ENCODE data around the gene WBP2NL. TPM values are rescaled to one million over a fixed set of nuclear protein-coding genes. Genes with fewer than 3 reads are reported as not detected.

WBP2NL gene
- total RNA-seq, 4 donors from 2014 or later: 1.1 to 1.5 (median 1.3) TPM

DNA sequence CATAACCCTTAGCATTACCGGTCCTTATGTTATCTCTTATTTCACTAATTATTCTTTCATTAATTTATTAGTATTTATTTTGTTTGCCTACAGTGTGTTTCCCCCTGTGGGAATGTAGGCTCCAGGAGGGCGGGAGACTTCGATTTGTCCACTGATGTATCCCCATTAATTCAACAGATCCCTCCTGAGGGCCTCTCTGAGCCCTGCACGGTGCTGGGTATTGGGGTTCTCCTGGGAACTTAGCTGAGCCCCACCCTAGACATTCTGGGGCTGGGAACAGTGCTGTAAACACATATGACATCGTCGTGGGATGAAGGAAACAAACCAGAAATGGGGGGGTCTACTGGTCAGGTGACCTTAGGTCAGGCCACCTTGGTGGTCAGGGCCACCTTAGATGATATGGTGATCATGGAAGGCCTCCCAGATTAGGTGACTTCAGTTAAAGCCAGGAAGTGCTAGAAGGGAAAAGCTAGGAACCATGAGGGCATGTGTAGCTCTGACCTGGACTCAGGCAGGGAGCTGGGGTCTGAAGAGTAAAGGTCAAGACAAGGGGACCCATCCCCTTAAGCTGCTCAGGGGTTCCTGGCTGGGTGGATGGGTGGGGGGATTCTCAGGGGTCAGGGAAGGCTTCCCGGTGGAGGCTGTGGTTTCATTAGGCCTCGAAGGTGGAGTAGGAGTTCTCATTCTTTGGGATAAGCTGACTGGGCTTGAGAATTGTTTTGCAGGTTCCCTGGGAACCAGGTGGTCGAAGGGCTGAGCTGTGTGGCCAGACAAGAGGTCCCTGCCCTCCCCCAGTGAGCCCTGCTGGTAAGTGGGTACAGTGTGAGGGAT, 76.5 kb downstream of the WBP2NL start:
- TF ChIP-seq, protein P1, sequence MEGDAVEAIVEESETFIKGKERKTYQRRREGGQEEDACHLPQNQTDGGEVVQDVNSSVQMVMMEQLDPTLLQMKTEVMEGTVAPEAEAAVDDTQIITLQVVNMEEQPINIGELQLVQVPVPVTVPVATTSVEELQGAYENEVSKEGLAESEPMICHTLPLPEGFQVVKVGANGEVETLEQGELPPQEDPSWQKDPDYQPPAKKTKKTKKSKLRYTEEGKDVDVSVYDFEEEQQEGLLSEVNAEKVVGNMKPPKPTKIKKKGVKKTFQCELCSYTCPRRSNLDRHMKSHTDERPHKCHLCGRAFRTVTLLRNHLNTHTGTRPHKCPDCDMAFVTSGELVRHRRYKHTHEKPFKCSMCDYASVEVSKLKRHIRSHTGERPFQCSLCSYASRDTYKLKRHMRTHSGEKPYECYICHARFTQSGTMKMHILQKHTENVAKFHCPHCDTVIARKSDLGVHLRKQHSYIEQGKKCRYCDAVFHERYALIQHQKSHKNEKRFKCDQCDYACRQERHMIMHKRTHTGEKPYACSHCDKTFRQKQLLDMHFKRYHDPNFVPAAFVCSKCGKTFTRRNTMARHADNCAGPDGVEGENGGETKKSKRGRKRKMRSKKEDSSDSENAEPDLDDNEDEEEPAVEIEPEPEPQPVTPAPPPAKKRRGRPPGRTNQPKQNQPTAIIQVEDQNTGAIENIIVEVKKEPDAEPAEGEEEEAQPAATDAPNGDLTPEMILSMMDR (IDR thresholded peaks at IDR 0.05; ENCODE audit: low read depth): no peak

DNA sequence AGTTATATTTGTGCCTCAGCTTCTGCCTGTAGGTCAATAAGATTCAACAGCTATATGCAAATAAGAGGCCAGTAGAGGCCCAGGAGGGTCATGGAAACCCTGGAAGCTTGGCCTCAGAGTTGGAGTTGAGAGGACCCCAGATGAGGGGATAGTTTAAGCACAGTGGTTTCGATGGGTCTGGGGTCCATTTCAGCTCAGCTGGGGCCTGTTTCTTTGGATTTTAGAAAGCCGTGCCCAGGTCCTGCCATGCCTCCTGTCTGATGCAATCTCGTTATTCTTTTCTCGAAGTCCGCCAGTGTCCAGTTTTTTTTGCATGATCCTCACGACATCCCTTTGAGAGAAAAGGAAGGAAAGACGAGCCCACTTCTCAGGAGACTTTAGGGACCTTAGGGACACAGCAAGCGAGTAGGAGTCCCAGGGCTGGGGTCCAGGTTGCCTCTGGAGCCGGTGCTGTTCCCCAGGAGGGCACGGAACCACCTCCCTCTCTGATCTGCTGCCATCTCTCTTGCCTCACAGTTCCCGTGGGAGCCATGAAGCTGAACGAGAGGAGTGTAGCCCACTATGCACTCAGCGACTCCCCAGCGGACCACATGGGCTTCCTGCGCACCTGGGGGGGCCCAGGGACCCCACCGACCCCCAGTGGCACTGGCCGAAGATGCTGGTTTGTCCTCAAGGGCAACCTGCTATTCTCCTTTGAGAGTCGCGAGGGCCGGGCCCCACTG, 78.3 kb downstream of the WBP2NL start:
- TF ChIP-seq, protein P1 (IDR thresholded peaks at IDR 0.05; ENCODE audit: low read depth): no peak

DNA sequence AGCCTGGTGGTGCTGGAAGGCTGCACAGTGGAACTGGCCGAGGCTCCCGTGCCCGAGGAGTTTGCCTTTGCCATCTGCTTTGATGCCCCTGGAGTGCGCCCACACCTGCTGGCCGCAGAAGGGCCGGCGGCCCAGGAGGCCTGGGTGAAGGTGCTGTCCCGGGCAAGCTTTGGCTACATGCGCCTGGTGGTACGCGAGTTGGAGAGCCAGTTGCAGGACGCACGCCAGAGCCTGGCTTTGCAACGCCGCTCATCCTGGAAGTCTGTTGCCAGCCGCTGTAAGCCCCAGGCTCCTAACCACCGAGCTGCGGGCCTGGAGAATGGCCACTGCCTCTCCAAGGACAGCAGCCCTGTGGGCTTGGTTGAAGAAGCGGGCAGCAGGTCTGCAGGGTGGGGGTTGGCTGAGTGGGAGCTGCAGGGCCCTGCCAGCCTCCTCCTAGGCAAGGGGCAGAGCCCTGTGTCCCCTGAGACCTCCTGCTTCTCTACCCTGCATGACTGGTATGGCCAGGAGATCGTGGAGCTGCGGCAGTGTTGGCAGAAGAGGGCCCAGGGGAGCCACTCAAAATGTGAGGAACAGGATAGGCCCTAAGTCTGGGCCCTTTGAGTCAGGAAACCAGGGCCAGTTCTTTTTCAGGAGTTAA, 79.0 kb downstream of the WBP2NL start:
- TF ChIP-seq, protein P1 (IDR thresholded peaks at IDR 0.05; ENCODE audit: low read depth): no peak

Small RNA genes within 50 kb of the gene (small RNA-seq; reads per million reads assigned to genes)
- not detected for gene SNORD13P1

Other genes with a start within 250 kb of the WBP2NL start
- 1 to 10 TPM in 3 of 4 donors, under 1 TPM in 1; 0.98 to 5.1 (median 2.6) TPM for gene CCDC134, start 198.1 kb upstream of the WBP2NL start, total RNA-seq
- gene SREBF2, start 165.7 kb upstream of the WBP2NL start, total RNA-seq: 10 to 100 TPM; 21.4 to 28.0 (median 25.3) TPM
- not detected for gene SHISA8, start 83.7 kb upstream of the WBP2NL start, total RNA-seq
- gene TNFRSF13C, start 72.0 kb upstream of the WBP2NL start, total RNA-seq: not detected
- gene CENPM, start 51.6 kb upstream of the WBP2NL start, total RNA-seq: 1 to 10 TPM in 2 of 4 donors, not detected in 2; 2.4 to 3.2 TPM
- under 1 TPM in 3 of 4 donors, not detected in 1; 0.19 to 0.51 (median 0.22) TPM for gene SEPTIN3, start 29.3 kb upstream of the WBP2NL start, total RNA-seq
- 10 to 100 TPM; 16.2 to 56.1 (median 31.1) TPM for gene NAGA, start 72.0 kb downstream of the WBP2NL start, total RNA-seq
- 10 to 100 TPM in 3 of 4 donors, 1 to 10 TPM in 1; 7.5 to 15.4 (median 12.9) TPM for gene PHETA2, start 75.5 kb downstream of the WBP2NL start, total RNA-seq
- 10 to 100 TPM in 3 of 4 donors, 1 to 10 TPM in 1; 9.3 to 12.7 (median 11.7) TPM for gene SMDT1, start 80.9 kb downstream of the WBP2NL start, total RNA-seq
- 10 to 100 TPM; 51.0 to 81.0 (median 64.9) TPM for gene NDUFA6, start 92.0 kb downstream of the WBP2NL start, total RNA-seq
- gene CYP2D6, start 132.0 kb downstream of the WBP2NL start, total RNA-seq: 1 to 10 TPM in 1 of 4 donors, under 1 TPM in 1, not detected in 2; 0.51 to 3.0 TPM

Measured in subcutaneous adipose tissue (tissue), 4 donors.